GM19438 (cell line): ENCODE measurements around the gene ALG8.
"Not testable (repeated sequence)": the region's sequence is repeated elsewhere in the genome, so short reads cannot be mapped to it uniquely, and the experiment has no call there.

Experiments
- ATAC-seq: cut with Tn5 transposase; IDR thresholded peaks from one replicate; pipeline ENCODE4 v1.9.1; 2021; ENCODE audit warnings: low read depth; ENCODE audit not compliant: unreplicated experiment

ALG8 gene

DNA sequence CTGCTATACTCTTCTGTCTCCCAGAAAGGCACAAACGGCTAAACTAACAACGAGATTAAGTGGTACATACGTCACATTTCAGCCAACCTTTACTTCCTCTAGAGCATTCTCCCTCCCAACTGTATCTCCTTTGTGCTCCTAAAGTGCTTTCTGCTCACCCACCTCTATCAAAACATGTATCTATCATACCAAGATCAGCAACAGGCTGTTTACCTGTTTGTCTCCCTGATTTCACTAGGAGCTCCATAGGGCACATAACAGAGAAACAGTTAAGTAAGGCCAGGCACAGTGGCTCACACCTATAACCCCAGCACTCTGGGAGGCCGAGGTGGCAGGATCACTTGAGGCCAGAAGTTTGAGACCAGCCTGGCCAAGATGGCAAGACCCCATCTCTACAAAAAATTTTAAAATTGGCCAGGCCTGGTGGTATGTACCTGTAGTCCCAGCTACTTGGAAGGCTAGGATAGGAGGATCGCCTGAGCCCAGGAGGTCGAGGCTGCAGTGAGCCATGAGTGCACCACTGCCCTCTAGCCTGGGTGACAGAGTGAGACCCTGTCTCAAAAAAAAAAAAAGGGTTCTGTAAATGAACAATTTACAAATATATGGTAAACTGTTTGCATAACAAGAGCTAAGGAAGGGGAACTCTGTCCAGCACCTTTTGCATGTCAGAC is 62.6 kb downstream of the ALG8 start:
- ATAC-seq: no peak

DNA sequence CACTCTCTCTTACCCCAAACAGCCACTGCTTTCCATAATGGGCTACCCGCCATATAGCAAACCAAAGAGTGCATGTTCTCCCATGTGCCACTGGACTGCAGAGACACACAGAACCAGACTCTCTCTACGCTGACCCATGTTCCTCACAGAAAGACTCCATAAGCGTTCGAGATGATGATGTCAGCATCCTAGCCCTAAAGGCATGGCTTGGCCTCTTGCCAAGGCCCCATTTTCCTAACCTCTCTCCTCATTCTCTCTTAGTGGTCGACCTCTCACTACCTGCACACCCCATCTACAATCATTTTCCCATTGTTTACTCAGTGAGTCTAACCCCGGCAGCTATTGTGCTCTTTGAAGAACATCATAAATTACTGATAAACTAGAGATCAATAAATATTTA is 64.7 kb downstream of the ALG8 start:
- no peak for ATAC-seq

DNA sequence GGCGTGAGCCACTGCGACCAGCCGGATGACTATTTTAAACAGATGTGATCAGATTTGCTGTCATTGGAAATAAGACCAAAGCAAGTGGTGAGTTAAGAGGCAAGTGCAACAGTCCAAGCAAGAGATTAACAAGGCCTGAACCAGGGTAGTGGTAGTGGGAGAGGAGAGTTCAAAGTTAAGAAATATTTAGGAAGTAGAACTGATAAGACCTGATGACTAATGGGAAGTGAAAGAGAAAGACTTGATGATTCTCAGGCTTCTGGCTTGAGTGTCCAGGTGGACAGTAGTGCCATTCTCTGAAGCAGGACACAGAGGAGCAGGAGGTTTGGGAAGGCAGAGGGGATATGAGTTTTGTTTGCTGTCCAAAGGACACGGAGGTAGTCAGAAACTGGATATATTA is 67.0 kb downstream of the ALG8 start:
- ATAC-seq: no peak

DNA sequence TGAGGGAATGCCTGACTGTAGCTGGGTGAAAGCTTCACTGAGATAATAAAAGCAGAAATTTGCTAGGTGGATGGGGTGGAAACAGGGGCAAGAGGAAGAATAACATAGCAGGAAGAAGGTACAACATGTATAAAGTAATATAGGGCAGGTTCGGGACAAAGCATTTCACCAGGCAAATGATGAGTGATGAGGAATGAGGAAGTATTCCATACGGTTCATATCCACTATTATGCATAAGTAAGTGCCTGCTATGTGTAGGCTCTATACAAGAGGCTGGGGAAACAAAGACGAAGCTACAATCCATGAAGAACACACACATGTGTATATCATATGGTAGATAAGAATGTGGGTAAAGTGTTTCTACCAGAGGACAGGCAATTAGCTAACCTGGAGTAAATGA is 67.7 kb downstream of the ALG8 start:
- ATAC-seq: no peak

DNA sequence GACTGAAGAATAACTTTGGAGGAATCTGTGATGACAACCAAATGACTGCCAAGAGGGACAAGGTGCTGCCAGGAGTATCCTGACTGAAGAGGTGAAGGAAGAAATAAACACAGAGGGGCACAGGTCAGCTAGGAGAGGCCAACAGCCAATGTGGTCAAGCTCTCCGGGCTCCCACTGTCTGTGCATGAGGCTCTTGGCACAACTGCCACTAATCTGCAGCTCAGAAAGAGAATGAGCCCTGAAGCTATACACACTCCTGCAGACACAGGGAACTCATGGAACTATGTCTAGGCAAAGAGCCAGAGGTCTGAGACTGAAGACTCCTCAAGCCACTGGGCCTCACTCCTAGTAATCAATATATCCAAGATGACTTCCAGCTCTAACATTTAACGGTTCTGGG is 68.8 kb downstream of the ALG8 start:
- no peak for ATAC-seq

DNA sequence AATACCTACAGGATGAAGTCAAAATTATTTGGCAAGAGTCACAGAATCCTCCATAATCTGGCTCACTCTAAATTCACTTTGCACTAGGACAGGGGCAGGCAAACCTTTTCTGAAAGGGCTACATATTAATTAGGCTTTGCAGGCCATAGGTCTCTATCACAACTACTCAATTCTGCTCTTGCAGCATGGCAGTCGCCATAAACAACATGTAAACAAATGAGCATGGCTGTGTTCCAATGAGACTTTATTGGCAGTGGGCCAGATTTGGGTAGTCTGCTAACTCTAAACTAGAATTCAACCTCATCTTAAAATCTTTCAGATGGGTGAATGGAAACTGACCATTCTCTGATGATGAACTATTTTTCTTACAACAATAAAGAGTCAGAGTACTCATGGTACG is 70.0 kb downstream of the ALG8 start:
- ATAC-seq: no peak

DNA sequence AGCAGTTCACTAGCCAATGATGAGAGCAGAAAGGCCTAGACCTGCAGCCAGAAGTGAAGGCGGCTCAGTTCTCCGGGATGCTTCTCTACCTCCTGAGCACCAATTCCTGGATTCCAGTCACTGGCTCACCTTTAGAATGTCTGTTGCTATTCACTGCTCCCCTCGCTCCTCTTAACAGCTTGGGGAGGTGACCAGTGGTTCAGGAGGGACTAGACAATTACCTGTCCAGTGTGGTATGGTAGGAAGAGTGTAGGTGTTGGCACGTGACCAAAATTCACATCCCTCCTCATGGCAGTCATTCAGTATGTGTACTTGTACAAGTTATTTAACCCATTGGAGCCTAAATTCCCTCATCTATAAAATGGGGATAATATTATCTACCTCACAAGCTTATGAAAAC is 71.7 kb downstream of the ALG8 start:
- ATAC-seq: no peak

DNA sequence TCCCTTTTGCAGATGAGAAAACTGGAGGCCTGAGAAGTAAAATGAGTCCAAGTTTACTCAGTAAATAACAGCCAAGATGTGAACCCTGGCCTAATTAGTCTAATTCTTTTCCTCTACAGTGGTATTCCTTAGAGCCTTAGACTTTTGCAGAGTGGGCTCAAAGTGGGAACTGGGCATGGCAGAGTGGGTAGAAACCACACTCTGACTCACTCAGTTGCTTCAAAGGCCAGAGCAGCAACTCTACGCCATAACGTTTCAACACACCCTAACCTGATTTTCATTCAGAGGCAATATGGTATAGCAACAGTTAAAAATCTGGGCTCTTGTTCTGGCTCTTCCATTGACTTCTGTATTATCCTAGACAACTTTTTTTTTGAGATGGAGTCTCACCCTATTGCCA is 73.0 kb downstream of the ALG8 start:
- no peak for ATAC-seq

DNA sequence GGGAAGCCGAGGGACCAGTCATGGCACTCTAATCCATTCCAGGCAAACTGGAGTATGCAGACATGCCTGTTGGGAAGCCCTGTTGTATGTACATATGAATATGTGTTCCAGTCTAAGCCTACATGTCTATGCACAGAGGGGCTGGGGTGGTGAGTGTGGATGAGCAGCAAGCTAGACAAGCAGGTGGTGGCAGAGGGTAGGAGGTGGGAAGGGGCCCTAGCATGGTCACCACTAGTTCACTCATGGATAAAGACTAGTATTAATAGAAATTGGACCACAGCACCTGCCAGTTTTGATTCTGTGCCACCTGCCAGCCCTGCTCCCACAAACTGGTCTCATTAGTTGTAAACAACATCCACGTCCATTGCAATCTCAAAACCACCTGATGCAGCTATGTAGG is 74.2 kb downstream of the ALG8 start:
- no peak for ATAC-seq

DNA sequence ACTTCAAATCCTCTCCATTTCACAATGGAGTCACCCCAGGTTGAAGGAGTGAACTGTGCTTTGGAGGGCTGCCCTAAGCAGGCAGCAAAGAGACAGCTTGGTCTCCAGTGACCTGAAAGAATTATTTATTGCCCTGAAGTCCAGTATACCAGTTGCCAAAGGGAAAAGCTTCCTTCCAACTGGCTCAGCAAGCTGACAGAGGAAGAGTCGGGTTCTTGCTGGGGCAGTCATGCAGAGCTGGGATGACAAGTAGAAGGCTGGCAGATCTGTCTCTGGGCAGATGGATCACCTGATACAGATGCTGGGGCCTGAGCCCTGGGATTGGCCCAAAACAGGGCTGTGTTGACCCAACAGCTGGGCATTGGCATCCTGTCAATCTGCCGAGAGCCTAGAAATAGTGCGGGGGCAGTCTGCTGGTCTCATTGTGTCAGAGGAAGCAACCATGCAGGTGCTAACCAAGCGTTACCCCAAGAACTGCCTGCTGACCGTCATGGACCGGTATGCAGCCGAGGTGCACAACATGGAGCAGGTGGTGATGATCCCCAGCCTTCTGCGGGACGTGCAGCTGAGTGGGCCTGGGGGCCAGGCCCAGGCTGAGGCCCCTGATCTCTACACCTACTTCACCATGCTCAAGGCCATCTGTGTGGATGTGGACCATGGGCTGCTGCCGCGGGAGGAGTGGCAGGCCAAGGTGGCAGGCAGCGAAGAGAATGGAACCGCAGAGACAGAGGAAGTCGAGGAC is 75.8 kb downstream of the ALG8 start, which contains the start of gene THRSP:
TSS of gene THRSP (plus strand) at position 422 of the 742 bp plus-strand sequence. CDS start at position 443, 21 bp downstream.
- no peak for ATAC-seq

DNA sequence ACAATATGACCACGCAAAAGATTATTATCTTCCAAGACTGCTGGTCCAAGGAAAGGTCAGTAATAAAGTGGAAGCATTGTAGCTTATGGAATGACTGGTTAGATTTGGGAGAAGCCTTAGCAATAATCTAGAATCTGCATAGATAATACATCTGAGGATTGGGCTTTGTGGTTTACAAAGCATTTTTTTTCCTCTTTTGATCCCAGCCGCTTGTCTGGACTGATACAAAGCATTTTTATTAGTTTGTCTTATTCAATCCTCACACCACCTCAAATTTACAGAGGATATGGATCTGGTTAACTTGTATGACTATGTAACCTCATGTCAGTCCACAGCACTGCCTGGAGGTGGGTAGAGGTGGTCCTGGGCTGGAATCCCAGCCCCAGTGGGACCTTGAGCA is 76.8 kb downstream of the ALG8 start:
- no peak for ATAC-seq

DNA sequence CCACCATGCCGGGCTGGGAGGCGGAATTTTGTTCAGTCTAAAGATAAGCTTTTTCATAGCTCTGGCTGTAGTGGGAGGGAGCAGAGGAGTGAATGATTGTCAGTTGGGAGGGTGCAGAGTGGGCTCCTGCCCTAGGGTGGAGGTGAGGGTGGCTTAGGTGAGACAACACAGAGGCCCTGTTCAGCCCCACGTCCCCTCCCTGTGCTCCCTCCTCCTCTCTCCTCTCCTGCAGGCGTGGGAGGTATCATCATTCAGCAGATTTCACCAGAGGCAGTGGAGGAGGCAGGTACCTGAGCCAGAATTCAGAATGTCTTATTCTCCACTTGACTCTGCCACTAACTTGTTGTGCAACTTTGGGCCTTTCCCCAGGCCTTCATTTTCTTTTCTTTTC is 77.5 kb downstream of the ALG8 start:
- ATAC-seq: no peak

DNA sequence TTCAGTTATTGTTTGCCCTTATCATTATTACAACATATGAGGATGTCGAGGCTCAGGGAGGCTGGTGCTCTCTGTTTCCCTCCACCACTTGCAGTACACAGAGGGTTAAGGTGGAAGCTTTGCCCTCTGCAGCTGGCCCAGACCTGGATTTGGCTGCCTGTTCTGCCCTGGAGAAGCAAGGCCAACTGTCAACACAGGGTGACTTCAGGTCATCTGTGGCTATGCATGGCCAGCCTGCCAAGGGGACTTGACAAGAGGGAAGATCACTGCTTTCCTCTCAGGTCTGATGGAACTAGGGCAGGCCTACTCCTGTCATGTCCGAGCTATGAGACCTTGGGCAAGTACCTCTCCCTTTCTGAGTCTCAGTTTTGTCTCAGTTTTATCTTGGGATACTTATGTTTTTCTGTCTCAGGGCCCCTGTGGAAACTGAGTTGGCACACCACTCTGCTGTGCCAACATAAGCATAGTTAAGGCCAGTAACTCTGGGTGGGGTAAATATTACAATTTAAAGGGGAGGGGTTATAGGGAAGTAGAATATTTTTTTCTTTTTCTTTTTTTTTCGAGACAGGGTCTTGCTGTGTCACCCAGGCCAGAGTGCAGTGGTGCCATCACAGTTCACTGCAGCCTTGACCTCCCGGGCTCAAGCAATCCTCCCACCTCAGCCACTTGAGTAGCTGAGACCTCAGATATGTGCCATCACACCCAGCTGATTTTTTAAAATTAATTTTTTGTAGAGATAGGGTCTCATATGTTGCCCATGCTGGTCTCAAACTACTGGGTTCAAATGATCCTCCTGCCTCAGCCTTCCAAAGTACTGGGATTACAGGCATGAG is 78.1 kb downstream of the ALG8 start:
- ATAC-seq: no peak

DNA sequence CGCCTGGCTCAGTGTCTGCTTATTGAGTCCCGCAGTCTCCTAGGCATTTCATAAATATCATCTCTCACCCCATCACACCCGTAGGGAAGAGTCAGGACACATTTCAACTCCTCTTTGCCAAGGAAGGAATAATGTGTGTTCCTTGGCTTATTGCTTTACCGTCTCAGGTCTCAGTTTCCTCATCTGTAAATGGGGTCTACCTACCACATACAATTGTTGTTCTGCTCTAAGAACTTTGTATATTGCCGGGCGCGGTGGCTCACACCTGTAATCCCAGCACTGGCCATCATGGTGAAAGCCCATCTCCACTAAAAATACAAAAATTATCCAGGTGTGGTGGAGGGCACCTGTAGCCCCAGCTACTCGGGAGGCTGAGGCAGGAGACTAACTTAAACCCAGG is 78.9 kb downstream of the ALG8 start:
- ATAC-seq: no peak

DNA sequence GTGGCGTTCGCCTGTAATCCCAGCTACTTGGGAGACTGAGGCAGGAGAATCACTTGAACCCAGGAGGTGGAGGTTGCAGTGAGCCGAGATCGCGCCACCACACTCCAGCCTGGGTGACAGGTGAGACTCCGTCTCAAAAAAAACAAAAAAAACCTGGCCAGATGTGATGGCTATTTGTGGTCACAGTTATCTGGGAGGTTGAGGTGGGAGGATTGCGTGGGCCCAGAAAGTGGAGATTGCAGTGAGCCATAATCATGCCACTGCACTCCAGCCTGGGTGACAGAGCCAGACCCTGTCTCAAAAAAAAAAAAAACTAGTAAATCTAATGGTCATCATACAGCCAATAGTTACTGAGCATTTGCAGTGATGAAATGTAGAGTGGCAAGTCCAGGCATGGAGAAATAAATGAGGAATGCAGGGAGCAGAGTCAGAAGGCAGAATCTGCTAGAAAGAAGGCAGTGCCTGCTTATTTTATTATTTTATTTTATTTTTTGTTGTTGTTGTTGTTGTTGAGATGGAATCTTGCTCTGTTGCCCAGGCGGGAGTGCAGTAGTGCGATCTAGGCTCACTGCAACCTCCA is 79.6 kb downstream of the ALG8 start:
- not testable (repeated sequence) for ATAC-seq

DNA sequence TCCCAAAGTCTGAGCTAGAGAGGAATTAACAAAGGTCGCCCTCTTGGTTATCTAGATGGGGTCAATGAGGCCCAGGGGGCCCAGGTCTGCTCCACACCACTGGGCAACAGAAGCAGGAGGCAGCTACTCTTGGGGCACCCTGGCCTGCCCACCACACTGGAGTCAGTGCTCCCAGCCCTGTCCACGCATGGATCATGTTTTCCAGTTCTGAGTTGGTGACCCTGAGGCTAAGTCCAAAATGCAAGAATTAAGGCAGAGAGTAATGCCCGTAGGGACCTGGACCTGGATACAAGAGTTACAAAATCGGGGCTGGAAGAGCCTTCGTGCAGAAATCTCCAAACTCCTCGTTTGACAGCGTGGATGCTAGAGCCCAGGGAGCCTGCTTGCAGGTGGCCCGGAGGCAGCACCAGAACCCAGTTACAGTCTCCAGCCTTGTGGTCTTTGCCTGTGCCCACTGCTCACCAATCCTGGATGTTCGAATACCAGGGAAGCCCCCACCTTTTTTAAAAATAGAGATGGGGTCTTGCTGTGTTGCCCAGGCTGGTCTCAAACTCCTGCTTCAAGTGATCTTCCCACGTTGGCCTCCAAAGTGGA is 81.9 kb downstream of the ALG8 start:
- no peak for ATAC-seq

DNA sequence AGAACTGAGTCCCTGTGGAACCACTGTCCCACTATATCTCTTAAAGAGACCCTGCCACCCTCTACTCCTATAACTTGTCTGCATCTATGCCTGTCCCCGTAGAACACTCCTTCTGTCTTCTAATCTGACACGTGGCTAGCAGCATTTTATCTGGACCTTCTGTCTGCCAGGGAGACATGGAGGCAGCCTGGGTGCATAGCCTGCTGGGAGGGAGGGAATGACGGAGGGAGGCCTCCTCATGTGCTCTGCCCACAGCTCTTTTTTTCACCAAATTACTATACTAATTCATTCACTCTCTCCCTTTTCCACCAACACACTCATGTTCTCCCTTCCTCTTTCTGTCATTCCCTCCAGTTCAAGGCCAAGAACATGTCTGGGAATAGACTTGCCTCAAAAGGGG is 83.3 kb downstream of the ALG8 start:
- ATAC-seq: no peak

DNA sequence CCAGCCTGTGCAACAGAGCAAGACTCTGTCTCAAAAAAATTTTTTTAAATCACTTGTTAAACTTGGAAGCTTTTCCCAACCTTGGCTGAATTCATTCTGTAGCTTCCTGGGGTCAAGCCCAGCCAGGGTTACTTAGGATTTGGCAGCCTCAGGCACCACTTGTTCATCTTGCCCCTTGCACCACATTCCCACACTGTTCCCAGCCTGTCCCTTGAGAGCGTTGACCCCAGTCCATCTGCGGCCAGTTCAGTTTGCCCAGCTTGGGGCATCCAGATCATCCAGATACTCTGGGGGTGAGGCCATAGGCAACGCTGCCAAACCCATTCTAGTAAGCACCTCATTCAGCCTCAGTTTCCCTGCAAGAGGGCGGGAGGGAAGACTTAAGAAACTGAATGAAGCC is 84.5 kb downstream of the ALG8 start:
- ATAC-seq: no peak

DNA sequence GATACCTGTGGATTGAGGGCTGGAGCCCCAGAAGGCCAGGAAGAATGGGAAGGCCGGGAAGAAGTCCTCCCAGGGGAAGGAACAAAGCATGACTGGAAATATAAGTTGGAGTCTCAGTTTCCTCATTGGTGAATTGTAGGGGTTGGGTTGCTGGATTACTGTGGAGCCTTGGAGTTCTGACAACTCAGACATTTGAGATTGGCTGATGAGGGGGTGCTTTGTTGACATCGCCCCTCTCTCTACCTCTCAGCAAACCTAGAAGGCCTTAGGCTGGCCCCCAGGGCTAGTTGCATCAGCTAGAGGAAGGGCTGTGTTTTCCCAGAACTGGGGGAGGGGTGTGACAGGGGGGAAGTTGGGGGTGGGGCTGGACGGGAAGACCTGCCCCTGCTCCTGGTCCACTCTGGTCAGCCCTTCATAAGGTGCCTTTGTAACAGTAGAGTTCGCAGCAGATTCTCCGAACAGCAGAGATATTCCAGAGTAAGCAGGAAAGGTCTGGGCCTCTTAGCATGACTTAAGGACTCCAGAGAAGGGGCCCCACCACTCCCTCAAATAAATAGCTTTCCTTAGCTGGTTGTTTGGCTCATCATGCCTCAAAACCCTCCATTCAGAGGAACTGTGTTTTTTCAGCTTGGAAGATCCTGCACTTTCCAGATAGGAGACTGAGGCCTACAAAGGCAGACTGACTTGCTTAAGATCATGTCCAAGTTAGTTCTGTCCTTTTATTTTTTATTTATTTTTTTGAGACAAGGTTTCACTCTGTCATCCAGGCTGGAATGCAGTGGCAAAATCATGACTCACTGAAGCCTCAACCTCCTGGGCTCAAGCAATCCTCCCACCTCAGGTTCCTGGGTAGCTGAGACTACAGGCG is 88.2 kb downstream of the ALG8 start:
- no peak for ATAC-seq
